T-cell (primary cell): ENCODE data around the gene IGSF5. TPM values are rescaled to one million over a fixed set of nuclear protein-coding genes. Genes with fewer than 3 reads are reported as not detected.
"Not testable (repeated sequence)": the region's sequence is repeated elsewhere in the genome, so short reads cannot be mapped to it uniquely, and the experiment has no call there.

ENCODE experiments used
- ATAC-seq, 4 experiments: fragments of 200-7000 bp in 3 of 4; fragments of 150-1000 bp in 1 of 4; cut with Tn5 transposase; replicated peaks in 1 of 4; 1 replicate in 3 of 4; 2 replicates in 1 of 4; pipeline ENCODE4 v1.10.0; 2021; ENCODE audit warnings: moderate library complexity in 3 of 4, mild to moderate bottlenecking in 2 of 4, moderate number of reproducible peaks in 1 of 4
- CTCF ChIA-PET, 2 donors: fragments of 300-600 bp; sonication (Branson Sonifier 250); formaldehyde crosslinking; loops; one replicate each; lab custom pipeline; 2022; ENCODE audit warnings: antibody characterized with exemption in 2 of 2; lab: Charles Lee
- POLR2A ChIA-PET, 2 donors: fragments of 300-600 bp; sonication (Branson Sonifier 250); formaldehyde crosslinking; loops; one replicate each; lab custom pipeline; 2022; ENCODE audit warnings: antibody characterized with exemption in 2 of 2; lab: Charles Lee
- DNase-seq, 35 experiments: peaks; one replicate each; pipeline versions ENCODE4 v3.0.0 to v3.0.0-alpha.2; 2013 to 2023
- H3K27ac ChIP-seq: one replicate; pipeline ENCODE4 v1.5.1; 2013; ENCODE audit warnings: low read length
- H3K27me3 ChIP-seq, 2 experiments: replicated peaks in 1 of 2; 1 replicate in 1 of 2; 2 replicates in 1 of 2; pipeline versions ENCODE4 v1.6.1 to v1.7.0; 2013; ENCODE audit warnings: low read length in 1 of 2, mixed read lengths in 1 of 2; ENCODE audit not compliant: control insufficient read depth in 2 of 2, insufficient read depth in 2 of 2; ENCODE audit errors: extremely low read depth in 1 of 2
- H3K36me3 ChIP-seq, 2 donors: 1 replicate in 1 of 2; 2 replicates in 1 of 2; pipeline versions ENCODE4 v1.6.1 to v1.7.0; 2013; ENCODE audit warnings: low read length in 1 of 2; ENCODE audit not compliant: control insufficient read depth in 2 of 2, insufficient read depth in 1 of 2; ENCODE audit errors: extremely low read depth in 1 of 2
- H3K4me1 ChIP-seq, 2 experiments: 1 replicate in 1 of 2; 2 replicates in 1 of 2; pipeline versions ENCODE4 v1.6.1 to v1.7.0; 2013; ENCODE audit warnings: low read length in 2 of 2, mixed read lengths in 1 of 2; ENCODE audit not compliant: insufficient read depth in 2 of 2, control insufficient read depth in 1 of 2; ENCODE audit errors: extremely low read depth in 1 of 2
- H3K4me3 ChIP-seq, 2 donors: 1 replicate in 1 of 2; 2 replicates in 1 of 2; pipeline versions ENCODE4 v1.5.1 to v1.7.0; 2013; ENCODE audit warnings: mild to moderate bottlenecking in 2 of 2, low read length in 1 of 2, moderate library complexity in 1 of 2; ENCODE audit not compliant: control insufficient read depth in 1 of 2; ENCODE audit errors: extremely low read depth in 1 of 2
- H3K9me3 ChIP-seq: 2 replicates; pipeline ENCODE4 v1.7.0; 2013
- H3K27ac Mint-ChIP-seq, 2 donors: one replicate each; pipeline ENCODE4 v1.8.0; 2020 to 2021; ENCODE audit warnings: mild to moderate bottlenecking in 2 of 2, mixed read lengths in 2 of 2
- H3K27me3 Mint-ChIP-seq, 2 donors: one replicate each; pipeline ENCODE4 v1.8.0; 2021 to 2022; ENCODE audit warnings: mixed read lengths in 2 of 2
- H3K36me3 Mint-ChIP-seq: one replicate; pipeline ENCODE4 v1.8.0; 2021; ENCODE audit warnings: mixed read lengths
- H3K4me1 Mint-ChIP-seq, 3 donors: one replicate each; pipeline ENCODE4 v1.8.0; 2020 to 2022; ENCODE audit warnings: mixed read lengths in 3 of 3, mild to moderate bottlenecking in 1 of 3
- H3K4me3 Mint-ChIP-seq, 3 donors: one replicate each; pipeline ENCODE4 v1.8.0; 2020 to 2022; ENCODE audit warnings: mild to moderate bottlenecking in 3 of 3, mixed read lengths in 3 of 3, moderate library complexity in 3 of 3
- H3K9me3 Mint-ChIP-seq, 3 donors: one replicate each; pipeline ENCODE4 v1.8.0; 2020 to 2022; ENCODE audit warnings: mixed read lengths in 3 of 3
- whole genome bisulfite sequencing: methylation state at CpG from one replicate; pipeline ENCODE4 v1.1.5; 2013; ENCODE audit warnings: missing lambda C conversion rate; ENCODE audit not compliant: insufficient coverage; 5-methylcytosine and 5-hydroxymethylcytosine counted together
- total RNA-seq, 35 experiments: library from RNA in 6 of 35; stranded (reverse) in 6 of 35; fragments of 120-200 nt in 1 of 35; gene quantifications; one replicate each; pipeline versions ENCODE4 v1.2.1 to v1.2.4 and lab custom pipeline; 2013 to 2026

The IGSF5 gene
- total RNA-seq, 5 donors from 2014 or later (not counting 1 experiment from before 2014, with no cell fraction given) = not detected

- DNase-seq (no peak), ATAC-seq (no peak)
- Mint-ChIP-seq H3K27ac (no peak overlapping the region), H3K36me3 (no peaks in the 10 kb centered on the region), H3K9me3 (peaks cover 0 to 5% (median 4%) of the 10 kb centered on the region in 3 donors), H3K4me1 (no peaks in the 10 kb centered on the region), H3K4me3 (no peak overlapping the region), H3K27me3 (peaks cover 0 to 13% of the 10 kb centered on the region in 2 donors)
- ChIA-PET POLR2A (no interaction called here), CTCF (no interaction called here)
- 100% methylated on average over 1 of the region's 6 CpGs for WGBS
- Histone ChIP-seq H3K27me3 (no peaks in the 10 kb centered on the region), H3K4me1 (no peaks in the 10 kb centered on the region), H3K27ac (no peak overlapping the region), H3K9me3 (no peaks in the 10 kb centered on the region), H3K4me3 (no peak overlapping the region), H3K36me3 (no peaks in the 10 kb centered on the region)
Observed at GRCh38 chr21:39728341-39728740, 16.6 kb upstream of the IGSF5 start.

GRCh38 chr21:39730418-39731157, 14.4 kb upstream of the IGSF5 start:
- Mint-ChIP-seq H3K4me3 (no peak overlapping the region), H3K36me3 (no peaks in the 10 kb centered on the region), H3K27me3 (peaks cover 0 to 12% of the 10 kb centered on the region in 2 donors), H3K27ac (no peak overlapping the region), H3K9me3 (peaks cover 0 to 3% (median 0%) of the 10 kb centered on the region in 3 donors), H3K4me1 (no peaks in the 10 kb centered on the region)
- no peak overlapping the region for H3K4me3 ChIP-seq
- no peaks in the 10 kb centered on the region for H3K9me3 ChIP-seq
- H3K27ac ChIP-seq = no peak overlapping the region
- 72% methylated on average over 6 of the region's 13 CpGs for WGBS
- no peaks in the 10 kb centered on the region for H3K36me3 ChIP-seq
- ATAC-seq (no peak), DNase-seq (no peak)
- no peaks in the 10 kb centered on the region for H3K27me3 ChIP-seq
- H3K4me1 ChIP-seq = no peaks in the 10 kb centered on the region
- ChIA-PET CTCF (no interaction called here), POLR2A (no interaction called here)

GRCh38 chr21:39736716-39737115, 8.3 kb upstream of the IGSF5 start:
- DNase-seq = no peak
- POLR2A ChIA-PET = no interaction called here
- H3K36me3 ChIP-seq = no peaks in the 10 kb centered on the region
- Mint-ChIP-seq H3K9me3 (peaks cover 0 to 4% (median 3%) of the 10 kb centered on the region in 3 donors), H3K36me3 (no peaks in the 10 kb centered on the region), H3K4me3 (no peak overlapping the region), H3K27ac (no peak overlapping the region), H3K27me3 (peaks cover 0 to 3% of the 10 kb centered on the region in 2 donors), H3K4me1 (no peaks in the 10 kb centered on the region)
- no peaks in the 10 kb centered on the region for H3K4me1 ChIP-seq
- H3K27me3 ChIP-seq = no peaks in the 10 kb centered on the region
- no peak for ATAC-seq
- H3K4me3 ChIP-seq = no peak overlapping the region
- CTCF ChIA-PET = interaction anchor here in 1 of 2 donors (0.7 kb wide), 1 partner anchor 43 kb away, joined by 3 read pairs; no protein-coding TSS in a partner anchor
- no peaks in the 10 kb centered on the region for H3K9me3 ChIP-seq
- H3K27ac ChIP-seq = no peak overlapping the region
- WGBS = no CpG with 5 or more reads among the region's 4 CpGs

- no peak overlapping the region for H3K4me3 Mint-ChIP-seq
- no peak overlapping the region for H3K27ac Mint-ChIP-seq
- POLR2A ChIA-PET = no interaction called here
- CTCF ChIA-PET = no interaction called here
- H3K9me3 ChIP-seq = no peaks in the 10 kb centered on the region
- H3K9me3 Mint-ChIP-seq = peaks cover 0 to 4% (median 3%) of the 10 kb centered on the region in 3 donors
- 87% methylated on average over 9 of the region's 15 CpGs for WGBS
- H3K27ac ChIP-seq = no peak overlapping the region
- H3K4me3 ChIP-seq = no peak overlapping the region
- H3K36me3 Mint-ChIP-seq = no peaks in the 10 kb centered on the region
- no peaks in the 10 kb centered on the region for H3K36me3 ChIP-seq
- peaks cover 0 to 3% of the 10 kb centered on the region in 2 donors for H3K27me3 Mint-ChIP-seq
- H3K4me1 Mint-ChIP-seq = no peaks in the 10 kb centered on the region
- H3K4me1 ChIP-seq = no peaks in the 10 kb centered on the region
- DNase-seq = no peak
- H3K27me3 ChIP-seq = no peaks in the 10 kb centered on the region
- no peak for ATAC-seq
Observed at GRCh38 chr21:39737376-39738000, 7.5 kb upstream of the IGSF5 start.

GRCh38 chr21:39738566-39738965, 6.4 kb upstream of the IGSF5 start:
- Histone ChIP-seq H3K4me3 (no peak overlapping the region), H3K27ac (no peak overlapping the region), H3K27me3 (no peaks in the 10 kb centered on the region), H3K4me1 (no peaks in the 10 kb centered on the region), H3K36me3 (no peaks in the 10 kb centered on the region), H3K9me3 (no peaks in the 10 kb centered on the region)
- Mint-ChIP-seq H3K36me3 (no peaks in the 10 kb centered on the region), H3K27ac (no peak overlapping the region), H3K4me1 (no peaks in the 10 kb centered on the region), H3K4me3 (no peak overlapping the region), H3K9me3 (peaks cover 0 to 4% (median 3%) of the 10 kb centered on the region in 3 donors), H3K27me3 (peaks cover 0 to 3% of the 10 kb centered on the region in 2 donors)
- DNase-seq (no peak), ATAC-seq (no peak)
- ChIA-PET POLR2A (no interaction called here), CTCF (no interaction called here)
- 94% methylated on average over 2 of the region's 6 CpGs for WGBS

- WGBS = 100% methylated on average over 2 of the region's 5 CpGs
- H3K4me1 Mint-ChIP-seq, CTCF ChIA-PET, POLR2A ChIA-PET, H3K27ac Mint-ChIP-seq, H3K4me1 ChIP-seq, H3K9me3 Mint-ChIP-seq, H3K36me3 Mint-ChIP-seq, H3K27me3 Mint-ChIP-seq, H3K27me3 ChIP-seq, H3K4me3 Mint-ChIP-seq, H3K27ac ChIP-seq, DNase-seq, H3K4me3 ChIP-seq, H3K36me3 ChIP-seq, ATAC-seq, H3K9me3 ChIP-seq: not testable (repeated sequence)
Observed at GRCh38 chr21:39739531-39739930, 5.5 kb upstream of the IGSF5 start.
